Vagina (tissue), 2 donors: ENCODE measurements around the gene SLC37A3.

Experiments used
- CTCF ChIP-seq, 3 experiments: fragments of 450-650 bp in 2 of 3; fragments of 200-600 bp in 1 of 3; sonication (generic) in 1 of 3; IDR thresholded peaks; one replicate each; pipeline ENCODE4 v1.5.1; 2017 to 2019; ENCODE audit warnings: antibody characterized with exemption in 3 of 3, mild to moderate bottlenecking in 2 of 3, moderate library complexity in 2 of 3
- POLR2A ChIP-seq, 2 donors: fragments of 450-650 bp; IDR thresholded peaks; one replicate each; pipeline ENCODE4 v1.6.1; 2017; ENCODE audit warnings: antibody characterized with exemption in 2 of 2, mild to moderate bottlenecking in 2 of 2, moderate library complexity in 2 of 2

- no peak for TF ChIP-seq CTCF (IDR thresholded peaks at IDR 0.05)
- TF ChIP-seq POLR2A (IDR thresholded peaks at IDR 0.05), result no peak
Measured at GRCh38 chr7:140325600-140325999, 72.7 kb downstream of the SLC37A3 start.
